ENCODE data around the gene NEDD4. TPM values are rescaled to one million over a fixed set of nuclear protein-coding genes. Genes with fewer than 3 reads are reported as not detected.

Gene NEDD4
- total RNA-seq, 1 experiment from 2014 or later: 18.8 TPM

GRCh38 chr15:55914446-55914845 is 79.0 kb downstream of the NEDD4 start:
- intact Hi-C loops (cut with micrococcal nuclease; ENCODE audit: unreplicated experiment): no loop called here
- in situ Hi-C loops (cut with HindIII; ENCODE audit: low pct_unique_long_range_greater_than_20kb, low sequenced_read_pairs): no loop called here
- Histone ChIP-seq H3K4me1 (ENCODE audit: control insufficient read depth, insufficient read depth, low read length) (peaks cover 23% of the 10 kb centered on the region), H3K27ac (ENCODE audit: low read length) (peak overlapping the region; percentile 34; the same call in 1 of the 2 replicates), H3K27me3 (ENCODE audit: control insufficient read depth, insufficient read depth, low read length) (no peaks in the 10 kb centered on the region), H3K9me3 (ENCODE audit: control insufficient read depth, insufficient read depth, low read depth, low read length) (no peaks in the 10 kb centered on the region), H3K36me3 (ENCODE audit: control insufficient read depth, insufficient read depth, low read length) (no peaks in the 10 kb centered on the region; the same call in 1 of the 2 replicates), H3K4me3 (ENCODE audit: low read depth in 2 of 2, low read length in 2 of 2) (peak overlapping the region in 1 of 2 experiments; percentile 21; a peak in 2 of 4 replicates)
- BruUV-seq (replicated peaks): no TSS peak
- TF ChIP-seq REST (IDR thresholded peaks at IDR 0.05; ENCODE audit: insufficient read depth in 1 of 2, low read depth in 2 of 2, low read length in 1 of 2) (no peak), TCF7L2 (IDR thresholded peaks at IDR 0.05; ENCODE audit: low read depth, low read length) (no peak), SIN3A (IDR thresholded peaks at IDR 0.05; ENCODE audit: borderline replicate concordance, insufficient read depth, low read depth, low read length) (no peak), CTCF (IDR thresholded peaks at IDR 0.05) (no peak), POLR2AphosphoS5 (IDR thresholded peaks at IDR 0.05; ENCODE audit: low read depth, low read length) (no peak)
- POLR2A ChIA-PET: no interaction called here
- ATAC-seq (no peak), DNase-seq (ENCODE audit: low read depth, low spot score) (no peak)
- CTCF ChIA-PET: no interaction called here

- in situ Hi-C loops (cut with HindIII; ENCODE audit: low pct_unique_long_range_greater_than_20kb, low sequenced_read_pairs) (no loop called here), intact Hi-C loops (cut with micrococcal nuclease; ENCODE audit: unreplicated experiment) (no loop called here)
- ChIA-PET POLR2A (no interaction called here), CTCF (no interaction called here)
- no TSS peak for BruUV-seq (replicated peaks)
- TF ChIP-seq CTCF (IDR thresholded peaks at IDR 0.05) (no peak), SIN3A (IDR thresholded peaks at IDR 0.05; ENCODE audit: borderline replicate concordance, insufficient read depth, low read depth, low read length) (no peak), TCF7L2 (IDR thresholded peaks at IDR 0.05; ENCODE audit: low read depth, low read length) (no peak), REST (IDR thresholded peaks at IDR 0.05; ENCODE audit: insufficient read depth in 1 of 2, low read depth in 2 of 2, low read length in 1 of 2) (no peak), POLR2AphosphoS5 (IDR thresholded peaks at IDR 0.05; ENCODE audit: low read depth, low read length) (no peak)
- Histone ChIP-seq H3K9me3 (ENCODE audit: control insufficient read depth, insufficient read depth, low read depth, low read length) (no peaks in the 10 kb centered on the region), H3K27me3 (ENCODE audit: control insufficient read depth, insufficient read depth, low read length) (no peaks in the 10 kb centered on the region), H3K4me3 (ENCODE audit: low read depth in 2 of 2, low read length in 2 of 2) (peak overlapping the region in 1 of 2 experiments; percentile 6; a peak in 1 of 4 replicates), H3K36me3 (ENCODE audit: control insufficient read depth, insufficient read depth, low read length) (no peaks in the 10 kb centered on the region; the same call in 1 of the 2 replicates), H3K27ac (ENCODE audit: low read length) (peak overlapping the region; percentile 36; the same call in 1 of the 2 replicates), H3K4me1 (ENCODE audit: control insufficient read depth, insufficient read depth, low read length) (peaks cover 18% of the 10 kb centered on the region)
- no peak for DNase-seq (ENCODE audit: low read depth, low spot score)
- no peak for ATAC-seq
Observed at GRCh38 chr15:55912982-55913381, 80.4 kb downstream of the NEDD4 start.

Data from Panc1 (cell line).